LHCN-M2 (cell line): ENCODE data around the gene C4BPB. TPM values are rescaled to one million over a fixed set of nuclear protein-coding genes. Genes with fewer than 3 reads are reported as not detected.
A peak's percentile ranks its signal among the peaks of the same experiment; 100 is the strongest.

Experiments used
- DNase-seq: peaks from one replicate; pipeline ENCODE4 v3.0.0-alpha.2; 2012; ENCODE audit warnings: low read depth
- total RNA-seq: library from RNA; depleted of rRNA; stranded (reverse); fragments of >200 nt; gene quantifications from 2 replicates; pipeline ENCODE4 v1.2.3, GENCODE V29; 2014

Gene C4BPB
- total RNA-seq, 1 experiment from 2014 or later = not detected

- peak; percentile 53 for DNase-seq
Observed at GRCh38 chr1:207084701-207085180, 3.9 kb upstream of the C4BPB start.

- no peak for DNase-seq
Observed at GRCh38 chr1:207085887-207086286, 2.8 kb upstream of the C4BPB start.

GRCh38 chr1:207088161-207088560, 499 bp upstream of the C4BPB start:
- DNase-seq = no peak

GRCh38 chr1:207089627-207090355, 1.1 kb downstream of the C4BPB start:
- DNase-seq = no peak

GRCh38 chr1:207091200-207091908, 2.7 kb downstream of the C4BPB start:
- no peak for DNase-seq

GRCh38 chr1:207093944-207094343, 5.3 kb downstream of the C4BPB start:
- DNase-seq = no peak

- DNase-seq = no peak
Observed at GRCh38 chr1:207097871-207098324, 9.2 kb downstream of the C4BPB start.

- no peak for DNase-seq
Observed at GRCh38 chr1:207101720-207102119, 13.1 kb downstream of the C4BPB start.

- no peak for DNase-seq
Observed at GRCh38 chr1:207102146-207102545, 13.5 kb downstream of the C4BPB start.

GRCh38 chr1:207102659-207103058, 14.0 kb downstream of the C4BPB start:
- no peak for DNase-seq

- no peak for DNase-seq
Observed at GRCh38 chr1:207103892-207104373, 15.3 kb downstream of the C4BPB start, which contains the start of gene C4BPA. TSS of gene C4BPA (plus strand) at chr1:207104233. CDS start at chr1:207113026, 8,793 bp downstream.

GRCh38 chr1:207109004-207109403, 20.3 kb downstream of the C4BPB start:
- no peak for DNase-seq

GRCh38 chr1:207112616-207113296, 24.1 kb downstream of the C4BPB start:
- no peak for DNase-seq

GRCh38 chr1:207115269-207115668, 26.6 kb downstream of the C4BPB start:
- DNase-seq = peak; percentile 2

GRCh38 chr1:207124389-207124788, 35.7 kb downstream of the C4BPB start:
- no peak for DNase-seq

GRCh38 chr1:207128336-207128921, 39.8 kb downstream of the C4BPB start:
- no peak for DNase-seq

- DNase-seq = no peak
Observed at GRCh38 chr1:207129053-207129452, 40.4 kb downstream of the C4BPB start.

GRCh38 chr1:207130252-207131036, 41.8 kb downstream of the C4BPB start:
- DNase-seq = no peak

GRCh38 chr1:207131163-207131562, 42.5 kb downstream of the C4BPB start:
- no peak for DNase-seq

GRCh38 chr1:207134581-207134980, 45.9 kb downstream of the C4BPB start:
- no peak for DNase-seq

- no peak for DNase-seq
Observed at GRCh38 chr1:207139616-207140015, 51.0 kb downstream of the C4BPB start.
